ENCODE results near the gene TPBG. TPM values are rescaled to one million over a fixed set of nuclear protein-coding genes. Genes with fewer than 3 reads are reported as not detected.
A peak's percentile ranks its signal among the peaks of the same experiment; 100 is the strongest.
"Not testable (repeated sequence)": the region's sequence is repeated elsewhere in the genome, so short reads cannot be mapped to it uniquely, and the experiment has no call there.

The TPBG gene
- total RNA-seq, 1 experiment from 2014 or later: 46.5 TPM

DNA sequence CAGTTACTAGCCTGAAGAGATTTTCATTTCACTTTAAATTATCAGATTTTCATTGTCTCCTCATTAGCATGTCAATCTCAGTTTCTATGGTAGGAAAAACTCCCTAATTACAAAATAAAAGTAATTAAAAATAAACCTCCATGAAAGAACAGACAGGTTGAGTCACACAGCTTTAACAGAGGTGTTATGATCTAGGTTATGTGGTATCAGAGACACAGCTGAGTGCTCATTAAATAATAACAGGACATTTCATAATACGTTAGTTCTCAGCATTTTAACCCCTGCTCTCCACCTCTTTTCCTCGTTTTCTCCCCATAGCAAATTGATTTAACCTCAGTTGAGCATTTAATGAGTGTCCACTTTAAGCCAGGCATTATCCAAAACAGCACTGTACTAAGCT, 21.9 kb downstream of the TPBG start:
- Mint-ChIP-seq H3K4me3 (ENCODE audit: low read depth, unreplicated experiment) (no peak overlapping the region), H3K4me1 (ENCODE audit: low read depth, unreplicated experiment) (peaks cover 10% of the 10 kb centered on the region), H3K9me3 (ENCODE audit: low read depth, unreplicated experiment) (no peaks in the 10 kb centered on the region), H3K27ac (ENCODE audit: unreplicated experiment) (no peak overlapping the region), H3K27me3 (ENCODE audit: unreplicated experiment) (no peaks in the 10 kb centered on the region), H3K36me3 (ENCODE audit: insufficient read depth, unreplicated experiment) (no peaks in the 10 kb centered on the region)
- TF ChIP-seq, protein P1, sequence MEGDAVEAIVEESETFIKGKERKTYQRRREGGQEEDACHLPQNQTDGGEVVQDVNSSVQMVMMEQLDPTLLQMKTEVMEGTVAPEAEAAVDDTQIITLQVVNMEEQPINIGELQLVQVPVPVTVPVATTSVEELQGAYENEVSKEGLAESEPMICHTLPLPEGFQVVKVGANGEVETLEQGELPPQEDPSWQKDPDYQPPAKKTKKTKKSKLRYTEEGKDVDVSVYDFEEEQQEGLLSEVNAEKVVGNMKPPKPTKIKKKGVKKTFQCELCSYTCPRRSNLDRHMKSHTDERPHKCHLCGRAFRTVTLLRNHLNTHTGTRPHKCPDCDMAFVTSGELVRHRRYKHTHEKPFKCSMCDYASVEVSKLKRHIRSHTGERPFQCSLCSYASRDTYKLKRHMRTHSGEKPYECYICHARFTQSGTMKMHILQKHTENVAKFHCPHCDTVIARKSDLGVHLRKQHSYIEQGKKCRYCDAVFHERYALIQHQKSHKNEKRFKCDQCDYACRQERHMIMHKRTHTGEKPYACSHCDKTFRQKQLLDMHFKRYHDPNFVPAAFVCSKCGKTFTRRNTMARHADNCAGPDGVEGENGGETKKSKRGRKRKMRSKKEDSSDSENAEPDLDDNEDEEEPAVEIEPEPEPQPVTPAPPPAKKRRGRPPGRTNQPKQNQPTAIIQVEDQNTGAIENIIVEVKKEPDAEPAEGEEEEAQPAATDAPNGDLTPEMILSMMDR (IDR thresholded peaks at IDR 0.05; ENCODE audit: unreplicated experiment): no peak
- no peak for DNase-seq
- CTCF ChIA-PET: no interaction called here
- intact Hi-C loops (cut with micrococcal nuclease; ENCODE audit: unreplicated experiment): no loop called here
- BruUV-seq (replicated peaks): no TSS peak

- no TSS peak for BruUV-seq (replicated peaks)
- Mint-ChIP-seq H3K27ac (ENCODE audit: unreplicated experiment) (no peak overlapping the region), H3K4me3 (ENCODE audit: low read depth, unreplicated experiment) (no peak overlapping the region), H3K27me3 (ENCODE audit: unreplicated experiment) (no peaks in the 10 kb centered on the region), H3K9me3 (ENCODE audit: low read depth, unreplicated experiment) (no peaks in the 10 kb centered on the region), H3K36me3 (ENCODE audit: insufficient read depth, unreplicated experiment) (no peaks in the 10 kb centered on the region), H3K4me1 (ENCODE audit: low read depth, unreplicated experiment) (peaks cover 10% of the 10 kb centered on the region)
- intact Hi-C loops (cut with micrococcal nuclease; ENCODE audit: unreplicated experiment): no loop called here
- CTCF ChIA-PET: no interaction called here
- TF ChIP-seq, protein P1 (IDR thresholded peaks at IDR 0.05; ENCODE audit: unreplicated experiment): no peak
- peak; percentile 62 for DNase-seq
These were observed 22.3 kb downstream of the TPBG start for GRCh38 chr6:82385961-82386360.

GRCh38 chr6:82394770-82395169, 31.2 kb downstream of the TPBG start:
- H3K36me3 Mint-ChIP-seq (ENCODE audit: insufficient read depth, unreplicated experiment); H3K27ac Mint-ChIP-seq (ENCODE audit: unreplicated experiment); BruUV-seq (replicated peaks); CTCF ChIA-PET; H3K4me3 Mint-ChIP-seq (ENCODE audit: low read depth, unreplicated experiment); intact Hi-C loops (cut with micrococcal nuclease; ENCODE audit: unreplicated experiment); H3K9me3 Mint-ChIP-seq (ENCODE audit: low read depth, unreplicated experiment); DNase-seq; H3K27me3 Mint-ChIP-seq (ENCODE audit: unreplicated experiment): not testable (repeated sequence)
- H3K4me1 Mint-ChIP-seq (ENCODE audit: low read depth, unreplicated experiment): peaks cover 34% of the 10 kb centered on the region

- H3K27ac Mint-ChIP-seq (ENCODE audit: unreplicated experiment): peak overlapping the region; percentile 87
- peaks cover 34% of the 10 kb centered on the region for H3K4me1 Mint-ChIP-seq (ENCODE audit: low read depth, unreplicated experiment)
- TF ChIP-seq, protein P1 (IDR thresholded peaks at IDR 0.05; ENCODE audit: unreplicated experiment): no peak
- intact Hi-C loops (cut with micrococcal nuclease; ENCODE audit: unreplicated experiment): no loop called here
- H3K4me3 Mint-ChIP-seq (ENCODE audit: low read depth, unreplicated experiment): peak overlapping the region; percentile 9
- H3K9me3 Mint-ChIP-seq (ENCODE audit: low read depth, unreplicated experiment): no peaks in the 10 kb centered on the region
- BruUV-seq (replicated peaks): no TSS peak
- no peaks in the 10 kb centered on the region for H3K27me3 Mint-ChIP-seq (ENCODE audit: unreplicated experiment)
- DNase-seq: peak; percentile 47
- no peaks in the 10 kb centered on the region for H3K36me3 Mint-ChIP-seq (ENCODE audit: insufficient read depth, unreplicated experiment)
- CTCF ChIA-PET: interaction anchor here (0.6 to 1.2 kb wide), 3 partner anchors 9 to 793 kb away, joined by 3 to 5 read pairs (median 5); no protein-coding TSS in a partner anchor
These were observed 33.5 kb downstream of the TPBG start for GRCh38 chr6:82396964-82397751.
